Mesenchymal stem cell (in vitro differentiated cells and primary cell): ENCODE measurements around the gene EMP3.
"Not testable (repeated sequence)": the region's sequence is repeated elsewhere in the genome, so short reads cannot be mapped to it uniquely, and the experiment has no call there.

Experiments used
- DNase-seq: peaks from one replicate; pipeline ENCODE4 v3.0.0-alpha.2; 2013
- H2AFZ ChIP-seq: one replicate; pipeline ENCODE4 v1.6.1; 2013; ENCODE audit warnings: low read depth, mild to moderate bottlenecking, control low read depth, inconsistent platforms, low read length, moderate library complexity
- H2AK5ac ChIP-seq: 2 replicates; pipeline ENCODE4 v1.6.1; 2013; ENCODE audit warnings: low read length, moderate library complexity, mild to moderate bottlenecking, inconsistent platforms; ENCODE audit not compliant: severe bottlenecking
- H2BK120ac ChIP-seq: one replicate; pipeline ENCODE4 v1.6.1; 2013; ENCODE audit warnings: low read depth, mild to moderate bottlenecking, inconsistent platforms, low read length, moderate library complexity
- H2BK12ac ChIP-seq, 2 experiments: one replicate each; pipeline ENCODE4 v1.6.1; 2013; ENCODE audit warnings: inconsistent platforms in 2 of 2, low read length in 2 of 2, mild to moderate bottlenecking in 2 of 2, moderate library complexity in 2 of 2, control low read depth in 1 of 2
- H2BK15ac ChIP-seq: one replicate; pipeline ENCODE4 v1.6.1; 2013; ENCODE audit warnings: mild to moderate bottlenecking, low read depth, inconsistent platforms; ENCODE audit not compliant: poor library complexity, severe bottlenecking
- H2BK5ac ChIP-seq: 2 replicates; pipeline ENCODE4 v1.6.1; 2013; ENCODE audit warnings: low read depth, mild to moderate bottlenecking, low read length, control low read depth, inconsistent platforms; ENCODE audit not compliant: poor library complexity, severe bottlenecking
- H3K14ac ChIP-seq, 2 experiments: one replicate each; pipeline ENCODE4 v1.6.1; 2013; ENCODE audit warnings: inconsistent platforms in 2 of 2, low read length in 2 of 2, control low read depth in 1 of 2, mild to moderate bottlenecking in 1 of 2, moderate library complexity in 1 of 2
- H3K18ac ChIP-seq, 2 experiments: one replicate each; pipeline ENCODE4 v1.6.1; 2013; ENCODE audit warnings: inconsistent platforms in 2 of 2, low read length in 2 of 2, control low read depth in 1 of 2, low read depth in 1 of 2, mild to moderate bottlenecking in 1 of 2
- H3K23ac ChIP-seq, 2 experiments: one replicate each; pipeline ENCODE4 v1.6.1; 2013; ENCODE audit warnings: inconsistent platforms in 2 of 2, low read length in 2 of 2, mild to moderate bottlenecking in 2 of 2, moderate library complexity in 2 of 2, control low read depth in 1 of 2
- H3K27ac ChIP-seq: 2 replicates; pipeline ENCODE4 v1.5.1; 2013; ENCODE audit warnings: mild to moderate bottlenecking, moderate library complexity, low read length, control low read depth, inconsistent platforms; ENCODE audit not compliant: poor library complexity, severe bottlenecking
- H3K27me3 ChIP-seq, 2 experiments: 2 replicates each; pipeline versions ENCODE4 v1.6.1 to v1.7.0; 2013; ENCODE audit warnings: low read length in 2 of 2, mild to moderate bottlenecking in 2 of 2, moderate library complexity in 2 of 2, control low read depth in 1 of 2, inconsistent platforms in 1 of 2; ENCODE audit not compliant: control insufficient read depth in 1 of 2, insufficient read depth in 1 of 2
- H3K36me3 ChIP-seq, 2 experiments: 2 replicates each; pipeline versions ENCODE4 v1.6.1 to v1.7.0; 2013; ENCODE audit warnings: low read length in 2 of 2, control low read depth in 1 of 2, inconsistent platforms in 1 of 2, low read depth in 1 of 2, mild to moderate bottlenecking in 1 of 2; ENCODE audit not compliant: insufficient read depth in 2 of 2, control insufficient read depth in 1 of 2
- H3K4ac ChIP-seq, 2 experiments: one replicate each; pipeline ENCODE4 v1.6.1; 2013; ENCODE audit warnings: inconsistent platforms in 2 of 2, low read length in 2 of 2, mild to moderate bottlenecking in 2 of 2, moderate library complexity in 2 of 2, control low read depth in 1 of 2, low read depth in 1 of 2
- H3K4me1 ChIP-seq: 2 replicates; pipeline ENCODE4 v1.6.1; 2013; ENCODE audit warnings: low read depth, low read length, control low read depth; ENCODE audit not compliant: control insufficient read depth, insufficient read depth
- H3K4me2 ChIP-seq: 2 replicates; pipeline ENCODE4 v1.6.1; 2013; ENCODE audit warnings: low read length, mild to moderate bottlenecking, inconsistent platforms; ENCODE audit not compliant: poor library complexity, severe bottlenecking
- H3K4me3 ChIP-seq, 2 experiments: 2 replicates each; pipeline versions ENCODE4 v1.5.1 to v1.7.0; 2013; ENCODE audit warnings: low read length in 2 of 2, mild to moderate bottlenecking in 2 of 2, control low read depth in 1 of 2, low read depth in 1 of 2; ENCODE audit not compliant: insufficient read depth in 1 of 2
- H3K79me1 ChIP-seq: replicated peaks from 2 replicates; pipeline ENCODE4 v1.6.1; 2013; ENCODE audit warnings: mild to moderate bottlenecking, control low read depth, low read length, inconsistent platforms; ENCODE audit not compliant: poor library complexity, severe bottlenecking
- H3K9ac ChIP-seq: 2 replicates; pipeline ENCODE4 v1.7.0; 2013; ENCODE audit warnings: mild to moderate bottlenecking, low read length, moderate library complexity
- H3K9me3 ChIP-seq: 2 replicates; pipeline ENCODE4 v1.7.0; 2013; ENCODE audit warnings: mild to moderate bottlenecking, low read length; ENCODE audit not compliant: control insufficient read depth
- H4K8ac ChIP-seq: one replicate; pipeline ENCODE4 v1.6.1; 2013; ENCODE audit warnings: inconsistent platforms, mild to moderate bottlenecking, low read length, moderate library complexity
- H4K91ac ChIP-seq: one replicate; pipeline ENCODE4 v1.6.1; 2013; ENCODE audit warnings: mild to moderate bottlenecking, low read length, inconsistent platforms
- WGBS: methylation state at CpG from one replicate; pipeline ENCODE4 v1.1.7; 2013; ENCODE audit warnings: mixed read lengths; 5-methylcytosine and 5-hydroxymethylcytosine counted together

EMP3 gene

GRCh38 chr19:48368936-48369335, 43.6 kb downstream of the EMP3 start:
- no peak overlapping the region for H3K18ac ChIP-seq
- H3K4ac ChIP-seq: no peak overlapping the region
- H2AFZ ChIP-seq: no peak overlapping the region
- H3K27me3 ChIP-seq: no peaks in the 10 kb centered on the region
- H3K4me3 ChIP-seq: no peak overlapping the region
- 95% methylated on average over 7 of the region's 14 CpGs for WGBS
- H2BK120ac ChIP-seq: no peak overlapping the region
- H4K91ac ChIP-seq: no peak overlapping the region
- H3K14ac ChIP-seq: peak overlapping the region in 1 of 2 experiments; percentile 8
- DNase-seq: no peak
- H2BK15ac ChIP-seq: no peak overlapping the region
- no peak overlapping the region for H3K23ac ChIP-seq
- H3K36me3 ChIP-seq: no peaks in the 10 kb centered on the region
- H3K79me1 ChIP-seq: no peaks in the 10 kb centered on the region
- H2BK12ac ChIP-seq: no peak overlapping the region
- no peaks in the 10 kb centered on the region for H3K9me3 ChIP-seq
- no peak overlapping the region for H4K8ac ChIP-seq
- no peak overlapping the region for H3K27ac ChIP-seq
- no peak overlapping the region for H3K9ac ChIP-seq
- H3K4me1 ChIP-seq: peaks cover 4% of the 10 kb centered on the region
- H2AK5ac ChIP-seq: no peak overlapping the region
- H3K4me2 ChIP-seq: no peak overlapping the region
- H2BK5ac ChIP-seq: no peak overlapping the region

GRCh38 chr19:48370955-48371354, 45.6 kb downstream of the EMP3 start:
- H4K8ac ChIP-seq: no peak overlapping the region
- no peaks in the 10 kb centered on the region for H3K4me1 ChIP-seq
- H2BK12ac ChIP-seq: no peak overlapping the region
- no peak overlapping the region for H3K18ac ChIP-seq
- no peaks in the 10 kb centered on the region for H3K9me3 ChIP-seq
- no peak overlapping the region for H3K4me2 ChIP-seq
- H2AK5ac ChIP-seq: no peak overlapping the region
- H3K36me3 ChIP-seq: no peaks in the 10 kb centered on the region
- no peaks in the 10 kb centered on the region for H3K27me3 ChIP-seq
- DNase-seq: no peak
- H2BK120ac ChIP-seq: no peak overlapping the region
- no peaks in the 10 kb centered on the region for H3K79me1 ChIP-seq
- H3K4ac ChIP-seq: no peak overlapping the region
- H2BK5ac ChIP-seq: no peak overlapping the region
- no peak overlapping the region for H4K91ac ChIP-seq
- 88% methylated on average over 4 of the region's 4 CpGs for WGBS
- no peak overlapping the region for H2BK15ac ChIP-seq
- H3K9ac ChIP-seq: no peak overlapping the region
- no peak overlapping the region for H3K23ac ChIP-seq
- H3K4me3 ChIP-seq: no peak overlapping the region
- H2AFZ ChIP-seq: no peak overlapping the region
- no peak overlapping the region for H3K14ac ChIP-seq
- H3K27ac ChIP-seq: no peak overlapping the region

GRCh38 chr19:48371367-48371766, 46.0 kb downstream of the EMP3 start:
- DNase-seq: no peak
- H3K36me3 ChIP-seq: no peaks in the 10 kb centered on the region
- no peaks in the 10 kb centered on the region for H3K4me1 ChIP-seq
- no peaks in the 10 kb centered on the region for H3K9me3 ChIP-seq
- H3K79me1 ChIP-seq: no peaks in the 10 kb centered on the region
- no peak overlapping the region for H3K4me2 ChIP-seq
- H3K9ac ChIP-seq: no peak overlapping the region
- no peak overlapping the region for H2AK5ac ChIP-seq
- no peak overlapping the region for H4K8ac ChIP-seq
- H2AFZ ChIP-seq: no peak overlapping the region
- no peak overlapping the region for H3K23ac ChIP-seq
- H3K27ac ChIP-seq: no peak overlapping the region
- no peaks in the 10 kb centered on the region for H3K27me3 ChIP-seq
- H3K14ac ChIP-seq: no peak overlapping the region
- no peak overlapping the region for H4K91ac ChIP-seq
- no peak overlapping the region for H2BK5ac ChIP-seq
- H2BK120ac ChIP-seq: no peak overlapping the region
- no peak overlapping the region for H3K4me3 ChIP-seq
- no peak overlapping the region for H2BK12ac ChIP-seq
- no peak overlapping the region for H3K18ac ChIP-seq
- H2BK15ac ChIP-seq: no peak overlapping the region
- 77% methylated on average over 7 of the region's 7 CpGs for WGBS
- no peak overlapping the region for H3K4ac ChIP-seq

- not testable (repeated sequence) for H3K79me1 ChIP-seq, H2BK15ac ChIP-seq, H3K4ac ChIP-seq, H2BK5ac ChIP-seq, H3K9ac ChIP-seq, H3K4me1 ChIP-seq, H3K18ac ChIP-seq, H3K4me2 ChIP-seq, H4K8ac ChIP-seq, H2AK5ac ChIP-seq, H3K9me3 ChIP-seq, H3K27ac ChIP-seq, H3K14ac ChIP-seq, H3K23ac ChIP-seq, H2AFZ ChIP-seq, H3K36me3 ChIP-seq, H2BK120ac ChIP-seq, H3K4me3 ChIP-seq, H4K91ac ChIP-seq, H3K27me3 ChIP-seq, DNase-seq
- WGBS: 97% methylated on average over 5 of the region's 5 CpGs
- peak overlapping the region in 1 of 2 experiments; percentile 3 for H2BK12ac ChIP-seq
Observed at GRCh38 chr19:48371771-48372170, 46.4 kb downstream of the EMP3 start.
